Smooth muscle cell of the brain vasculature (primary cell): Measurements from ENCODE around the gene ATP13A2.
"Not testable (repeated sequence)": the region's sequence is repeated elsewhere in the genome, so short reads cannot be mapped to it uniquely, and the experiment has no call there.

ENCODE experiments used
- DNase-seq: peaks from one replicate; pipeline ENCODE4 v3.0.0-alpha.2; 2012; ENCODE audit warnings: low read depth, low spot score

ATP13A2 gene

DNA sequence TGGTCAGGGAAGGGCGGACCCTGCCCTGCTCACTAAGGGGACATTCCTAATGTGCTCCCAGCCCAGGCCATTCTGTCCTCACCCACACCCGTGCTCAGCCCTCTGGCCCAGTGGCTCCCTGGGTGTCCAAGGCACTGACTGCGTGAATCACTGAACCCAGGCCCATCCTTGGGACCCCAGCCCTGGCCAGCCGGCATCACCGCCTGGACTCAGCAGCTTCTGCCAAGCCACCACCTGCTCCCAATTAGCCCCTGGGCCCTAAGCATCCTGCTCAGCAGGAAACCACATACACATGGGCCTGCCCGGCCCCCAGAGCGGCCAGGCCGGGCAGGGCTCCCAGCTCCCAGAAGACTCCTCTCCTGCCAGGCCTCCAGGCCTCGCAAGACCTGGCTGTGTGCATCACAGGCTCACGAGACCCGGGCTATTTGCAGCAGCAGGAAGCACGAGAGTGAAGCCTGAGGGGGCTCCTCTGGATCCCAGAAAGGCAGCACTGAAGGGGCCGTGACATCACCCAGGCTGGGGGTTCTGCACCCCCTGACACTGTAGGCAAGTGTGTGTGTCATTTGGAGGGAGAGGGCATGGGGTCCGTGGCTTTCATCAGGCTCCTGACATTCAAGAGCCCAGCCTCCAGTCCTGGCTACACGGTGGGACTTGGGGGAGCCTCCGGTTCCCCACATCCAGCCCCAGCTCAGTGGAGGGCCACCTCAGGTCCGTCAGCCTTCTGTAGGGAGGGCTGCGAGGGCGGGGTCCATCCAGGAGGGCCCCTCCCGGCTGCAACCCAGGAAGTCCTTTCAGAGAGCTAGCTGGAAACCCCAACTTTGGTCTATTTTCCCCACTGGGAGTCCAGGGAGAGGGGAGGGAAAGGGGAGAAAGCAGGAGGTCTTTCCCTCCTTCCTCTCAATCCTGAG lies 32.9 kb downstream of the ATP13A2 start:
- DNase-seq = peak; percentile 59

DNA sequence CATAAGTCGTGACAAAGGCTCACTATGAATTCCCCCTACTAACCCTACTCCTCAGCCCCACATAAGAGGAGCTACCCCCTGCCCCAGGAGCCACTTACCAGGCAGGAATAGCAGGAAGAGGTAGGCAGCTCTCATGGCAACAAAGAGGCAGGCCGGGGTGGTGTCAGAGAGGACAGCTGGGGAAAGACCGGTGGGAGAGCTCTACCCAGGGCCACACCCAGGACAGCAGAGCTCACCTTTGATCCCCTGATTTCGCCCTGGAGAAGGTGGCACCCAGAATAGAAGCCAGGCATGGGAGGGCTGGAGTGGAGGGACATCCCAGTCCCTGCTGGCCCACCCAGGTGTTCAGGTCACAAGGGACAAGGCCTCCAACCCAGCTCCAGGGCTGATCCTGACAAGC lies 33.6 kb downstream of the ATP13A2 start:
- DNase-seq = no peak

GRCh38 chr1:16977377-16977776 lies 34.4 kb downstream of the ATP13A2 start:
- no peak for DNase-seq

- no peak for DNase-seq
Observed at GRCh38 chr1:16976966-16977365, 34.8 kb downstream of the ATP13A2 start.

DNA sequence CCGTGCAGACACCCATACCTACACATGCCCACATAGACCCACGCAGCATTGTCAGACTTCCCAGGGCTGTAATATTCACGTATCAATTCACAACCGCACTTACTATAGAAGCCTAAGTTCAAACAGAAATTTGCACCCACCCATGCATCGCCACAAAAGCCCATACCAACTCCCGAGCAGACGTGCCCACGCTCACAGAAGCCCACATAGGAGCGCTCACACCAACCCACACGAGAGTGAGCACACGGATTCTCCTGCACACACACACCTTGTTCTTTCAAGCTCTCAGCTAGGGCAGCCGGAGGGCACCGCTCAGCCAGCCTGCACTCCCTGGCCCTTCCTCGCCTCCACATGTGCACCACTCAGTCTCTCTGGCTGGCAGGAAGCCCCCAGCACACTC lies 35.9 kb downstream of the ATP13A2 start:
- DNase-seq = no peak

DNA sequence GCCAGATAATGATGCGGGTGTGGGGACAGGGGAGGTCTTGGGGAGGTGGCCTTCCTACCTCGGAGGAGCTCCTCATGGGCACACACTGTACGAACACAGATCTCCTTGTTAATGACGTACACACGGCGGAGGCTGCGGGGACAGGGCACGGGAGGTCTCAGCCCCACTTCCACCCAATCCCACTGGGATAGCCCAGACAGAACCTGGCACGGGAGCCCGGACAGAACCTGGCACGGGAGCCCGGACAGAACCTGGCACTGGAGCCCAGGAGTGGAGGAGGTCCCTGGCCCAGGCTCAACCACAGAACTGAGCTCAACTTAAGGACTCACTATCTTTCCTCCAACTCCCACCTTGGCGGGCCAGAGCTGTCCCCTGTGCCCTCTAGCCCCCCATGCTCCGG lies 36.5 kb downstream of the ATP13A2 start:
- DNase-seq = no peak

DNA sequence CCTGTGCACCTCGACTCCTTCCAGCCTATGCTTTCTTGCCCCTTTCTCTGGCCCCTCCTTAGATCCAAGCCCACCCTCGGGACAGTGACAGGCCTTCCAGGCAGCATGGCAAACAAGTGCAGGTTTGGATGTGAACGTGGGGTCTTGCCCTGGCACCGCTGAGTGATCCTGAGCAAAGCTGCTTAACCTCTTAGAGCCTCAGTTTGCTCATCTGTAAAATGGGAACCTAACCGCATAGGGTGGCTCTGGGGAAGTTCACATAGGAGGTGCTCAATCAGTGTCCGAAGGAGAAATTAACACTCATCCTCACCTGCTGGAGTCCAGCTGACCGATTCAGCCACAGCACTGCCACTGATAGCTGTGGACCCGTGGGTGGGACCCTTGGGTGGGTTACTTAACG lies 38.5 kb downstream of the ATP13A2 start:
- DNase-seq = no peak

GRCh38 chr1:16972189-16972895 lies 39.4 kb downstream of the ATP13A2 start:
- DNase-seq = no peak

DNA sequence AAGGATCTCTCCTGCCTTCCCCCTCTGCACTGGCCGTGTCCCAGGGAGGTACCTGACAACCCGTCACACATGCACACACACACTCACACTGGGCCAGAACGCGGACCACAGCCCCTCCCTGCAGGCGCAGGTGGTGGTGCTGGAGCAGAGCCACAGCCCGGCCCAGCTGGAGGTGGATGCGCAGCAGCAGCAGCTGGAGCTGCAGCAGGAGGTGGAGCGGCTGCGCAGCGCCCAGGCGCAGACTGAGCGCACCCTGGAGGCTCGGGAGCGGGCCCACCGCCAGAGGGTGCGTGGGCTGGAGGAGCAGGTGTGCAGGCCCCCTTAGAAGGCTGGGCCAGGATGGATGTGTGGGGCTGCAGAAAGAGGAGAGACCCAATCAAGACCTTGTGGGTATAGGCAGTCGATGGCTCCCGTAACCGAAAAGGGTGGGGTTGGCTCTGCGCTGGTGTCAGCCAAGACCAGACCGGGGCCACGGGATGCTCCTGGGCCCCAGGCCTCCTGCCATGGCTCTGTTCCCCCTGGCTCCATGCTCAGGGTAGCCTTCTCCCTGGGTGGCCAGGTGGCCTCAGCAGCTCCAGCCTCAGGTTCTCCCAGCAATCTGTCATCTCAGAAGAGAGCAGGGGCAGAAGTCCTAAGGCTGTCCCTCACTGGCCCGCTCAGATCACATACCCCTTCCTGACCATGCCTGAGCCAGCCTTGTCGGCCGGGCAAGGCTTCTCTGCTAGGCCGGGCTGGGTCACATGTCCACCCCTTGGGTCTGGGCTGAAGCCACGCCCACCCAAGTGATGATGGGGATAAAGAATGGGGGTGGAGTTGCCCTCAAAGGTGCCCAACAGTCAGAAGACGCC lies 40.2 kb downstream of the ATP13A2 start:
- DNase-seq = no peak

DNA sequence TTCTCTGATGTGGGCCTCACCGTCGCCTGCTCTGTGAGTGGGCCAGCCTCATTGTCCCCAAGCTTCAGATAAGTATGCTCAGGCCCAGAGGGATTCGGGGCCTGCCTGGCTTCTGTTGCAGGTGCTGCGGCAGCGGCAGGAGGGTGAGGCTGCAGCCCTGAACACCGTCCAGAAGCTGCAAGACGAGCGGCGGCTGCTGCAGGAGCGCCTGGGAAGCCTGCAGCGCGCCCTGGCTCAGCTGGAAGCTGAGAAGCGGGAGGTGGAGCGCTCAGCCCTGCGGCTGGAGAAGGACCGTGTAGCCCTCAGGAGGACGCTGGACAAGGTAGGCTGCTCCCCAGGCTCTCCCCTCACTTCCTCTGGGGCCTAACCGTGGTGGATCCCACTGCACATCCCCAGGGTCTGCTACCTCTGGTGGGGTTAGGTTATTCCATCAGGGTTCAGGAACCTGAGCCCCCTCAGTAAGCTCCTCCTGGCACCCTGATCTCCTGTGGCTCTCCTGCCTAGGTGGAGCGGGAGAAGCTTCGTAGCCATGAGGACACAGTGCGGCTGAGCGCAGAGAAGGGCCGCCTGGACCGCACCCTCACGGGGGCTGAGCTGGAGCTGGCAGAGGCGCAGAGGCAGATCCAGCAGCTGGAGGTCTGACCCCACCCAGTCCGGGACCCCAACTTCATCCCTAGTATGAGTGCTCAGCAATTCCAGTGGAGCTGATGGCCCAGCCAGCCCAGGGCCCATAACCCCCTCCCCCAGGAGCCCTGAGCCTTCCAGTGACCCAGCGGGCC lies 41.4 kb downstream of the ATP13A2 start:
- DNase-seq = no peak

DNA sequence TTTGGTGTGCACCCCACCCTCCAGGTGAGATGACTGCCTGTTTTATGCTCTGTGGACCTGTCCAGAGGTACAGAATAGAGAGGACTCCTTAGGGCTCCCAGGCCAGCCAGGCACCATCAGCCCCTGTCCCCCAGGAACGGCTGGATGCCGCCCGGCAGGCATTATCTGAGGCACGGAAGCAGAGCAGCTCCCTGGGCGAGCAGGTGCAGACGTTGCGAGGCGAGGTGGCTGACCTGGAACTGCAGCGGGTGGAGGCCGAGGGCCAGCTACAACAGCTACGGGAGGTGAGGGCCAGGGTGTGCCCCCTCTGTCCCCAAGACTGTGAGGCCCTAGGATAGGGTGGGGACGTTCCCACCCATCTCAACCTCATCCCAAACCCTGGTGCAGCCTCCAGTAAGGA lies 42.1 kb downstream of the ATP13A2 start:
- DNase-seq = no peak

DNA sequence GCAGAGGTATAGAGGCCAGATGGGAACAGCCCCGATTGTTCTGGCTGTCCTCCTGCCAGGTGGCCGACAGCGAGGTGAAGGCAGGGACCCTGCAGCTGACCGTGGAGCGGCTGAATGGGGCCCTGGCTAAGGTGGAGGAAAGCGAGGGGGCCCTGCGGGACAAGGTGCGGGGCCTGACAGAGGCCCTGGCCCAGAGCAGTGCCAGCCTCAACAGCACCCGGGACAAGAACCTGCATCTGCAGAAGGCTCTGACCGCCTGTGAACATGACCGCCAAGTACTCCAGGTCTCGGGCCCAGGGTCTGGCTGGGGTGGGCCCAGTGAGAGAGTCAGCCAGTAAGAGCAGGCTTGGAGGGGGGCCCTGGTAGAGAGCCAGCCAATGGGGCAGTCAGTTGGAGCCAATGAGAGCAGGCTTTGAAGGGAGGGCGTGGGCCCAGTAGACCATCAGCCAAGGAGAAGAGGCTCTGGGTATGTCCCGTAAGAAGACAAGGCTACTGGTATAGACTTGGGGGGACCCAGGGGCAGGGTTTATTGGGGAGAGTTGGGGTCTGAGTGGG lies 42.6 kb downstream of the ATP13A2 start:
- DNase-seq = no peak

DNA sequence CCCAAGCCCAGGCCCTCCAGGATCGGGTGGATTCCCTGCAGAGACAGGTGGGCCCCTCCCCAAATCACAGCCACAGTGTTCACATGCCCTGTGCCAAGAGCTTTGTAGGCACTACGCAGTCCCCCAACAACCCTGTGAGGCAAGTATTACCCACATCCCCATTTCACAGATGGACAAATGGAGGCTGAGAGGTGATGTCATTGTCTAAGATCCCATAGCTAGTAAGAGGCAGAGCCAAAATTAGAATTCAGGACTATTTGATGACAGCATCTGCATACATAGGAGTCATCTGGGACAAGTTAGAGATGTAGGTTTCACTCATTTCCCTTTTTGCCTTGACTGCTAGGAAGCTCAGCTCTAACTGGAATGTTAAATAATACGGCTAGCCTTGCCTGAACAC lies 43.4 kb downstream of the ATP13A2 start:
- DNase-seq = no peak

GRCh38 chr1:16967962-16968361 lies 43.8 kb downstream of the ATP13A2 start:
- DNase-seq = no peak

DNA sequence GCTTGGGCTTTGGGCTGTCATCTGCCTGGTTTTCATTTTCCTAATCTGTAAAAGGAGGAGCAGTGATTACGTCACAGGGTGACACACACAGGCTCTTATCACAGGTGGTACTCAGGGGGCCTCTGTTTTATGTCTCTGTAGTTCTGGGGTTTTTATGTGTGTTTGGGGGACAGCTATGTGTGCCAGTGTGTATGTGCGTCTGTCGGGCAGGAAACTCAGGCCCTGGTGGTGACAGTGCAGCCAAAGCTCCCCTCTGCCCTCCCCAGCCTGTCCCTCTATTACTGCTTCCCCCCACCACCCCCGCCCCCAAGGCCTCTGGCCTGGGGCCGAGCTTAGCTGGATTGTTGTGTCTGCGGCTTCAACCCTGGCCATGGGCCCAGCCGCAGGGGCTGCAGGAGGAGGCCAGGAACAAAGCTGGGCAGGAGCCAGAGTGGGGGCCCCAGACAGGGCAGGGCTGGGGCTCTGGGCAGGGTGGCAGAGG lies 44.6 kb downstream of the ATP13A2 start:
- DNase-seq = no peak

DNA sequence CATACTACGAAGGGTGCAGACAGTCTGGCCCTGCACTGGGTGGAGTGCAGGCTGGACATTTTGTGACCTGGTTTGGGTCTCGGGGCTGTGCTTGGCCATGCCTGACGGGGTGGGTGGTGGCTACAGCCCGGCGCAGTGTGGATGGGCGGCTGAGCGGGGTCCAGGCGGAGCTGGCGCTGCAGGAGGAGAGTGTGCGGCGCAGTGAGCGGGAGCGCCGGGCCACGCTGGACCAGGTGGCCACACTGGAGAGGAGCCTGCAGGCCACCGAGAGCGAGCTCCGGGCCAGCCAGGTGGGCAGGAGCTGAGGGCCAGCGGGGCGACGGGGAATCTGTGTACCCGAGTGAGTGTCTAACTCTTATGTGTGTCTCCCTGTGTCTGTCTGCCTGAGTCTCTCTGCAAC lies 45.4 kb downstream of the ATP13A2 start:
- no peak for DNase-seq

DNA sequence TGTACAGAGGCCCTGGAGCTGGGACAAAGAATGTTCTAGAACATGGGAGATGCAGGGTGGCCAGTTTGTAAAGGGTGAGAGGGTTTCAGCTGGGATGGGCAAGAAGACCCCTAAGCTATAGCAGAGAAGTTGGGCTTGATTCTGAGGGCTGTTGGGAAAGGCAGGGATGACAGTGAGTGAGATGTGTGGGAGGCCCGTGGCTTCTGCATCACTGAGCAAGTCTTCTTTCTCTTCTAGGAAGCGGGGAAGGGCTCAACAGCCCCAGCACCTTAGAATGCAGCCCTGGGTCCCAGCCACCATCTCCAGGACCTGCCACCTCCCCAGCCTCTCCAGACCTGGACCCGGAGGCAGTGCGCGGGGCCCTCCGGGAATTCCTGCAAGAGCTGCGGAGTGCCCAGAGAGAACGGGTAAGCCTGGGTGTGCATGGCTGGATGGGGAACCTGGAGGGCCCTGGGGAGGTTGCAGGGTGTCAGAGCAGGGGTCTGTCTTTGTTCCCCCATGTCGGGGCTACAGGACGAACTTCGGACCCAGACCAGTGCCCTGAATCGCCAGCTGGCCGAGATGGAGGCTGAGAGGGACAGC lies 46.2 kb downstream of the ATP13A2 start:
- no peak for DNase-seq

GRCh38 chr1:16964169-16964568 lies 47.6 kb downstream of the ATP13A2 start:
- DNase-seq = not testable (repeated sequence)

DNA sequence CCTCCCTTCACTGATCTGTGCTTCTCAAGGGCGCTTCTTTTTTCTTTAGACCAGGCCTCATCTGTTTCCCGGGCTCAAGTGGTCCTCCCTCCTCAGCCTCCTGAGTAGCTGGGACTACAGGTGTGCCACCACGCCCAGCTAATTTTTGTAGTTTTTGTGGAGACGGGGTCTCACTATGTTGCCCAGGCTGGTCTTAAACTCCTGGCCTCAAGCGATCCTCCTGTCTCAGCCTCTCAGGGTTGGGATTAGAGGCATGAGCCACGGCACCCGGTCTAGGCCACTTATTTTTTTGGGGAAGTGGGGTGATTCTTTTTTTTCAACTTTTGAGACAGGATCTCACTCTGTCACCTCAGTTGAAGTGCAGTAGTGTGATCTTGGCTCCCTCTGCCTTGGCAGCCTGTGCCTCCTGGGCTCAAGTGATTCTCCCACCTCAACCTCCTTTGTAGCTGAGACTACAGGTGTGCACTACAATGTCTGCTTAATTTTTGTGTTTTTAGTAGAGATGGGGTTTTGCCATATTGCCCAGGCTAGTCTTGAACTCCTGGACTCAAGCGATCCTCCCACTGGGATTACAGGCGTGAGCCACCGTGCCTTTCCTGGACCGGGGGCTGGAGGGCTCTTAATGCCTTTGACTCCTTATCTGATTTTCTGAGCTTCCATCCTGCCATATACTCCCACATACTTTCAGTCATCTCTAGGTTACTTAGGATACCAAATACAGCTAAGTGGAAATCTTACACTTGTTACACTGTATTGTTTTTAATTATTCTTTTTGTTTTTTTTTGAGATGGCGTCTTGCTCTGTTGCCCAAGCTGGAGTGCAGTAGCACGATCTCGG lies 50.2 kb downstream of the ATP13A2 start:
- no peak for DNase-seq
